Anterior cingulate cortex (tissue), 58 donors: ENCODE measurements around the gene CAPN10.
A peak's percentile ranks its signal among the peaks of the same experiment; 100 is the strongest.
"Not testable (repeated sequence)": the region's sequence is repeated elsewhere in the genome, so short reads cannot be mapped to it uniquely, and the experiment has no call there.

Experiments
- DNase-seq, 58 donors: peaks; one replicate each; lab custom pipeline; 2025; lab: John Stamatoyannopoulos, UW

CAPN10 gene

DNA sequence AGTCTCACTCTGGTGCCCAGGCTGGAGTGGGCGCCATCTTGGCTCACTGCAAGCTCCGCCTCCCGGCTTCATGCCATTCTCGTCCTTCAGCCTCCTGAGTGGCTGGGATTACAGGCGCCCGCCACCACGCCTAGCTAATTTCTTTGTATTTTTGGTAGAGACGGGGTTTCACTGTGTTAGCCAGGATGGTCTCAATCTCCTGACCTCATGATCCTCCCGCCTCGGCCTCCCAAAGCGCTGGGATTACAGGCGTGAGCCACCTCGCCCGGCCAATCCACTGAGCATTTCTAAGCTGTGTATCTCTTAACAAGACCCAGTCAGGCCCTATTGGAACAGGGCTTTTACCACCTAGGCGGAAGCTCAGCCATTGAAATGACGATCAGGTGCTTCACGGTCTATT lies 23.3 kb upstream of the CAPN10 start:
- DNase-seq = not testable (repeated sequence)

DNA sequence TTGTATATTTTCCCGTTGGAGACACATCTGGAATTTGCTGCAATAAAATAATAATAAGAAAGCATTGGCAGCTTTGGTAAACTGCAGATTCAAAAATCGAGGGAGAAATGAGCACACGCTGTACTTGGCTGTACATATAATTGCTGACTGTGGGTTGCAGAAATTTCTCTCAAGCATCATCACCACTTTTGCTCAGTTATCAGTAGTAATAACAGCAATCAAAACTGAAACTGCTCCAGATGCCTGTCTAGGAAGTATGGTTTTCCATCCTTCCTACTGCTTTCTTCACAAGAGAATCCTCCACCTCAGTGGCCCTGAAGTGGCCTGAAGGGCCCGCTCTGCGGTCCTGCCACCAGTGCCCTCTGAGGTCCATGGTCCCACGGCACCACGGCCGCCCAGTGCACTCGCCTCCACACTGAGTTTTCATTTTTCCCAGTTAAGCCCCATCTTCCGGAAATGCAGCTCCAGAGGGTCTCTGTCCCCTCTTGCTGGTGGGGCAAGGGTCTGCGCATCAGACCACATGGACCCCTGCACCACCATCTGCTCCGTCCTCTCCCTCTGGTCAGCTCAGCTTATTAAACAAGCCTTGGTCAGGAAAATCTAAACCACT lies 22.5 kb upstream of the CAPN10 start:
- DNase-seq = no peak

DNA sequence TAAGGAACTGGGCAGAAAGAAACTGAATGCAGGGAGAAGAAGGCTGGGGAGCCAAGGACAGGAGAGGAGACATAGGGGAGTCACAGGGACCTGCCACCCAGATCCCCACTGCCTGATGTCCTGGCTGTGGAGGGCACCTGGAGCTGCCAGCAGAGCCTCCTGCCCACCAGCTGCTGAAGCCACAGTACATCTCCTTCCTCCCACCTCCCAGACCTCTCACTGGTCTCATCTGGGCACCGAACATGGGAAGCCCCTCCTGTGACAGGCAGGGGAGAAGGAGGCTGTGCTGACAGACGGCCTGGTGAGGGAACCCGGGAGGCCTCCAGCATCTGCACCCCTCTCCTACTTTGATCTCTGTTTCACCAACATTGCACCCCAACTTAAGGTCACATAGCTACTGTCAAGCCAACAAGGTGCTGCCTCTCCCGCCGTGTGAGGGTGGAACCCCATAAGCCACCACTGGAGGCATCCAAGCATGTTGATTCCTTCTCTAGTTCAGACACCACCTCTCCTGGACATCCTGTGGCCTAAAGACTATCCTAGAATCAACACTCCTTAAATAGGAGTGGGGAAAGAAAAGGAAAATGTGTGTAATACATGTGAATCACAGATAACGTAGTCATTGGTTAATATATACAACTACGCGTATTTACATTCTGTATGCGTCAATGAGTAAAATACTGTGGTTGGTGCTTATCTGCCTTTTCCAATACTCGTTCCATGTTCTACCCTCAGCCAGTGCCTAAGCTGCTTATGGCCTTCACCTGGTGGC lies 21.8 kb upstream of the CAPN10 start:
- DNase-seq = no peak

DNA sequence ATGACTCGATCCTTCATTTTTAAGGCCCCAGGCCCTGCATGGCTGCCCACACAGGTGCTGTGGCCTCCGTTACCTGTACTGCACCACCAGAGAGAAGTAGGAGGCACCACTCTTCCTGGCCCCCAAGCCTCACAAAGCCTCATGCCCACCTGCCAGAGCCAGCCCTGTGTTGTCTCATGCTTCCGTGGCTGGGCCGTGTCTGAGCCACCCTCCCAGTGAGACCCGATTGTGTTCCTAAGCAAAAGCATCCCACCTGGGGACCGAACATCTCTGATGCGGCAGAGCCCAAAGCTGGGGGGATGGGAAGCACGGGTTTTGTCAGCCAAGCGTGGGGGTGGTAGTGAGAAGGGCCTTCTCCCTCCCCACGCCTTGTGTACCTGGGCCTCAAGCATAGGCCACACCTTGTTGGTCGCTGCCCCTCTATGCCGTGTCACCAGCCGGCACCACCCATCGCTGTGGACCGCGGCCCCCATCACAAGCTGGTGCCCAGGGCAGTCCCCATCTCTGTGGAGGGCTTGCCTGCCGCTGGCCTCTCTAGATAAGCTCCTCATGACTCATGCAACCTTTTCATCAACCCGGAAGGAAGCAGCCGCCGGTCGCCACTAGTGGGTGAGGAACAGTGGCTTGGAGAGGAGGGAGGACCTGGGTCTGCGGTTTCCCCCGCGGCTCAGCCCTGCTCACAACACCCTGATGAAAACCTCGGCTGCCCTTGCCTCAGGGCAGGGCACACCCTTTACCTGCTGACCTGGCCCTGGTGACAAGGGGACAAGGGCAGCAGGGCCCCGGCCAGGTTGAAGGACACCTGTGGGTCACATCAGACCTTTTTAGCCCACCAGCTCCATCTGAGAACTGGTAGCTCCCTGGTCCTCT lies 21.0 kb upstream of the CAPN10 start:
- peak in 6 of 58 donors; percentile 19 to 65 (median 37) for DNase-seq

DNA sequence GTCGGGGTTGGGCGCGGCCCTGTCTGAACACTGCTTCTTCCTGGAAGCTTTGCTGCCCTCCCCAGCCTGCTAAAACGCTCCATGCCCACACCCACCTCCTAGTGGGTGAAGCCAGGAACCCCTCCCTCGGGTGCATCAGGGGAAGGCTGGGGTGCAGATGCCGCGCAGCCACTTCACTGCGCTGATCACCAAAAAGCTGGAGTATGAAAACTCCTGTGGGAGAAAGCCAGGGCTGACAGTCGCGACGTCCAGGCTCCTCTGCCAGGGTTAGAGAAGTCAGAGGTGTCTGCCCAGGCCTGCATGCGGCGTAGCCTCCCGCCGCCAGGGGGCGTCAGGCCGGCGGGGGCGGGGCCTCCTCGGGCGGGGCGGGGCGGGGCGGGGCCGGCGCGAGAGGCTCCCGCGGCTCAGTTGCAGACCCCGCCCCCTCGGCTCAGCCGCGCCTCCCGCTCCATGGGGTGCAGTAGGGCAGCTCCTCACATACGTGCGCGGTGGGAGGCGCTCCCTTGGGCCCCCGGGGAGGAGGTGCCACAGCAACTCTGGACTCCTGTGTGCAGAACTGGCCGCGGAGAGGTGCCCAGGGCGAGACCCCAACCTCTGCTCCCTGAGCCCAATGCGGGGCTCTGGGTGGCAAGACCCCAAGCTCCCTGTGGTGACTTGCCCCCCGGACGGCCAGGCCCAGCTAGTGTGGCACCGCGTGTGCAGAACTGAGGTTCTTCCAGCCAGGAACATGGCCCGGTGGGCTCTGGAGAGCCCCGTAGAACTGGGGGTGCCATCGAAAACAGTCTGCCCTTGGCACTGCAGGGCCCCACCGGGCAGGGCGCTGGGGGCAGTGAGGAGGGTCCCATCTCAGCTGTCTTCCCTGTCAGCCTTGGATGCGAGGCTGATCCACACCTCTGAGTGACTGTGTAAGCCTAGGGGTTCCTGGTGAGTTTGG lies 20.1 kb upstream of the CAPN10 start:
- peak in 55 of 58 donors; percentile 27 to 89 (median 76) for DNase-seq

DNA sequence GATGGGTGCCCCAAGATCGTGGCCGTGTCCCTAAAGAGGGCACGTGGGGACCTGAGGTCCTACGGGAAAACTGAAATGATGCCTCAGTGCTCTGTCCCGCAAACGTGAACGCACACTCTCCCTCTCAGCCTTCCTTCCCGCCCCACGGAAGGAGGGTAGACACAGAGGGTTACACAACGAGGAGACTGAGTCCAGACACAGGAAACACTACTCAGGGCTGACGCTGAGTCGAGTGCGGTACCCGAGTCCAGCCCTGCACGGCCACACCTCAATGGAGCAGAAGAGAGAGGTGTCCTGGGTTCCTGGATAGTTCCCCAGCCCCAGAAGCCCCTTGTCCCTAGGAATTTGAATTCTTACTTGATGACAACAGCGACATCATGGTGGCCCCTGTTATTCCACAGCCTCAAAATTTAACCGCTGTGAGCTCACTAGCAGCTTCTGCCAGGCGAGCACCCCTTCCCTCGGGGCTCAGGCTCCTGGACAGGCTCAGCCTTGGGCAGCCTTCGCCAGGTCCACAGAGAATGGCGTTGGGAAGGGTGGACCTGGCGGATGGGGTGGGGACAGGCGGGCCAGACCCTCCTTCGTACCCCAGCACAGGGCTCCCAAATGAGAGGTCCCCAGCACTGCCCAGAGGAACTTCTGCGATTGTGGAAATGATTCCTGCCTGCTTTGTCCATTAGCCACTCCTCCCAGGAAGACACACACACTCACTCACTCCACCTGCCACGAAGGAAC lies 19.2 kb upstream of the CAPN10 start:
- peak in 1 of 58 donors; percentile 32 for DNase-seq

DNA sequence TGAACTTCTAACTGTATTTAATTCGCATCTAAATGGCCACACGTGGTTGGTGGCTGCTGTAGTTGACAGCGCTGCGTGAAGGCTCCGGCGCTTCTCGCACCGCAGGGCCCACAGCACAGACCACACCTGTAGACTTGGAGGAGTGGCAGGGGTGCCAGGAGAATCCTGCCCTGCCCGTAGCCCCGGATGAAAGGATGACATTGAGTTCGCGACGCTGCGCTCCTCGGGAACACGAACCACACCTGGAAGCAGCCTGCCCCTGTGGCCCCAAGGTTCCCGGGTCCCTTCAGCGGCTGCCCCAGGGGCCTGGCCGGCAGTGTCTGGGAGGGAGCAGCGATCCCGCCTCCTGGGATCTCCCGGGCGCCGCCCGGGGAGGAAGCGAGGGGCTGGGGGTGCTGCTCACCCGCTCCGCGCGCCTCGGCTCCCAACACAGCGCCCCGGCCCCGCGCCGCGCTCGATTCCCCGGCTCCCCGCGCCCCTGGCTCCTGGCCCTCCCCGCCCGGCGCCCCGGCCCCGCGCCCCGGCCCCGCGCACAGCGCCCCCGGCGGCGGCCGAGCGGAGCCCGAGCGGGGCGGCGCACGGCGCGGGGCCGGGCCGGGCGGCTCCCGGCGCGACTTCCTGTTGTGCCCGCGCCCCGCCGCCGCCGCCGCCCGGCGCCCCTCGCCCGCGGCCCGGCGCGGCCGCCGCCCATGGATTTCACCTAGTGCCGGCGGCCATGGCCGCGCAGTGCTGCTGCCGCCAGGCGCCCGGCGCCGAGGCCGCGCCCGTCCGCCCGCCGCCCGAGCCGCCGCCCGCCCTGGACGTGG lies 18.5 kb upstream of the CAPN10 start, which contains the start of gene RNPEPL1:
Gene RNPEPL1 (plus strand): TSS at position 613 of the 806 bp plus-strand sequence. CDS start 103 bp downstream, at position 716.
- DNase-seq = peak in 5 of 58 donors; percentile 19 to 60 (median 40)

DNA sequence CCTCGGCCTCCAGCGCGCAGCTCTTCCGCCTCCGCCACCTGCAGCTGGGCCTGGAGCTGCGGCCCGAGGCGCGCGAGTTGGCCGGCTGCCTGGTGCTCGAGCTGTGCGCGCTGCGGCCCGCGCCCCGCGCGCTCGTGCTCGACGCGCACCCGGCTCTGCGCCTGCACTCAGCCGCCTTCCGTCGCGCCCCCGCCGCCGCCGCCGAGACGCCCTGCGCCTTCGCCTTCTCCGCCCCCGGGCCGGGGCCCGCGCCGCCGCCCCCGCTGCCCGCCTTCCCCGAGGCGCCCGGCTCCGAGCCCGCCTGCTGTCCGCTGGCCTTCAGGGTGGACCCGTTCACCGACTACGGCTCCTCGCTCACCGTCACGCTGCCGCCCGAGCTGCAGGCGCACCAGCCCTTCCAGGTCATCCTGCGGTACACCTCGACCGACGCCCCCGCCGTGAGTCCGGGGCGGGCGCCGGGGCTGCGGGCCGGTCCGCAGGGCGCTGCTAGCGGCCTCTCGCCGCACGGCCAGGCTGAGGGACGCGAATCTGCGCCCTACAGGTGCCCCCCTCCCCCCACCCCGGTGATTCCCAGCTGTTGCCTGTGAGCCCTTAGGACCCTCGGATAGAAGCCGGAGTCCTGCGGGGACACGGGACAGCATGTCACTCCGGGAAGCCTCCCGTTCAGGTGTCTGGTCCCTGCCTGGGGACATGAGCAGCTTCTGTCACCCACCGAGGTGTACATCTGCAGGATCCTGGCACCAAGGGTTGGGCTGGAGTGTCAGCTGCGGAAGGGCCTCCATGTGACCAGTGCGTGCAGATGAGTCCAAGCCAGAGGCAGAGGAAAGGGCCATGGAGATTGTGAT lies 17.6 kb upstream of the CAPN10 start:
- peak in 41 of 58 donors; percentile 18 to 73 (median 54) for DNase-seq

DNA sequence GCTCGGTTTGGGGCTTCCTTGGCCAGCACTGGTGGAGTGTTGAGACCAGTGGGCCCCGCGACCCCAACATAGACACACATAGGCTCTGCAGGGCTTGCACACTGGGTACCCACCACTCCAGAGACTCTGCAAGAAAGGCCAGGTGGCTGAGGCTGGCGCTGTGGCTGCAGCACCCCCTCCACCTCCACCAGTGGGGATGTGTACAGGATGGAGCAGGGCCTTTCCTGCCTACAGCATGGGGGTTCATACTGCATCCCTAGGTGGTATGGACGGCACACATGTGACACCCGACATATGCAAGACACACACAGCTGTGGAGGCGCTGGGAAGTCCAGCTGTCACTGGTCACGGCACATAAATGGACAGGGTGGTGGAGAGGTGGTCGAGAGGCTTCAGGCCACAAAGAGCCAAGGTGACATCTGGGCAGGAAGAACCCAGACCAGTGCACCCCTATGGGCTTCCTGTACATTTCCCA lies 17.0 kb upstream of the CAPN10 start:
- DNase-seq = no peak

DNA sequence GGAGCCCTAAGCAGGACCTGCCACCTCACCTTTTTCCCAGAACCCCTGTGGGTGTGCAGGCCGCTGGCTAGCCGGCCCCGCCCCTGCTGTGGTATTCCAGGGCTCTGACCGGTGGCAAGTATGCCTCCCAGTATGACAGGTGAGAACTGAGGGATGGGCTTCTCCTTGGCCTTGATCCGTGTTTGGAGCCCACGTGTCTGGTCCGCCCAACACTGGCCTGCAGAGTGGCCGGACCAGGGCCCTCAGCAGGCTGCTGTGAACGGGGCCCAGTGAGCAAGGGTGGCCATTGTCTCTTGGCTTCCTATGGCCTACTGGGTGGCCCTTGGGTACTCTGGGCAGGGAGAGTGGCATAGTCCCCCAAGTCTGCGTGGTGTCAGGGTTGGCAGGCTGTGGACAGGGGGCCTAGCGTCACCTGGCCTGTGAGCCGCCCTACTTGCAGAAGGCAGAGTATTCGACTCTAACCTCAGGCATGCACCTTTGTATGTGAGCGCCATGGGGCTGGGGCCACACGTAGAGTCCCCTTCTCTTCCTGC lies 16.5 kb upstream of the CAPN10 start:
- no peak for DNase-seq

DNA sequence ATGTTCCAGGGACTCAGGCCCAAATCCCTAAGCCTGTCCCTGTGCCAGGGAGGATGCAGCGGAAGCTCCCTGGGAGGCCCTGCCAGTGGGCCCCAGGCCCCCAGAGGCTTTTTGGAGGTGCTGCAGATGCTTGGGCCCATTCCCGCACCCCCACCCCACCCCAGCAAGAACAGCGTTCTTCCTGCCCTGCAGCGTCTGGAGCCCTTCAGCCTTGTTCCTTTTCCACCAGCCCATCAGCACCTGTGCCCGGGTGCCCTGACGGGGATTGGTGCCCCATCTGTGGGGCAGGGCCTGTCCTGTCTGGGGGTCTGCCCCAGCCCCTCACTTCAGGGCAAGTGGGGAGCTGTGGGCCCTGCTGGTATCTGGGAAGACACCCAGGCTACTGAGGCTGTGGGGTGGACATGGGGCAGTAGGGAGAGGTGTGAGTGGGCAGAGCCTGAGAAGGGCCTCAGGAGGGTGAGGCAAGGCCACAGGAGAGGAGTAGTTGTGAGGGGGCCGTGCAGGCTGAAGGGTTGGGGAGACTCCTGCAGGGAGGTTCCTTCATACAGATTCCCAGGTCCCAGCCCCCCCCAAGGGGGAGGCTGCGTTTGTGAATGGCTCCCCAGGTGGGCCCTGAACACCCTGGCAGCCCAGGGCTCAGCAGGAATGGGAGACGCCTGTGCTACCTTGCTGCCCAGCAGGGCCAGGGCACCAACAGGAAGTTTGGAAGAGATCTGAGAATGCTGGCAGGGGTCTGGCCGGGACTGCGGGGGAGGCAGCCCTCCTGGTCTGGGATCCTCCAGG lies 15.8 kb upstream of the CAPN10 start:
- no peak for DNase-seq

DNA sequence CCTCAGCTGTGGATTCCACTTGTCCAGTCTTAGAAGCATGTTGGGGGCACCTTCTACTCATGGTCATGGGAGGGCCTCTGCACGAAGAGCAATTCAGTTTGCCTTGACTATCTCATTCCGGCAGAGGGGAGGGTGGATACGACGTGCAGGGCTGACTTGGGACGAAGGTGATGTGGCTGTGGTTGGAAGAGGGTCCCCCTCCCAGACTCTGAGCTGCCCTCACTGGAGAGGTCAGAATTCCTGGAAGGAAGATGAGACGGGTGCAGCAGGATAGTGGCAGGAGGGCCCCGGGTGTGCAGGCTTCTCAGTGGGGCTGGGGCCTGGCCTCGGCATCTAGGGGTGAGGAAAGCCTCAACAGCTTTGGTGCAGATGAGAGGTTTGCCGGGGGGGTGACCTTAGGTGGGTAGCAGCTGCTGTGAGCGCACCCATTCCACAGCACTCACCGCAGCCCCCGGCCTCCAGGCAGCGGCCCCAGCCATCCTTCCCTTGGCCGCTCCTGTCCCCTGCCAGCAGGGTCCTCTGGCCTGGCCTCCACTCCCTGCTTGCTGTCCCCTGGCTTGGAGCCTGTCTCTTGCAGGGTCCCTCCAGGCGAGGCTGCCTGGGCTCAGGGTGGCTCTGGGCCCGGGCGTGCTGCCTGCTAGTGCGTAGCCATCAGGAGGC lies 15.1 kb upstream of the CAPN10 start:
- no peak for DNase-seq

DNA sequence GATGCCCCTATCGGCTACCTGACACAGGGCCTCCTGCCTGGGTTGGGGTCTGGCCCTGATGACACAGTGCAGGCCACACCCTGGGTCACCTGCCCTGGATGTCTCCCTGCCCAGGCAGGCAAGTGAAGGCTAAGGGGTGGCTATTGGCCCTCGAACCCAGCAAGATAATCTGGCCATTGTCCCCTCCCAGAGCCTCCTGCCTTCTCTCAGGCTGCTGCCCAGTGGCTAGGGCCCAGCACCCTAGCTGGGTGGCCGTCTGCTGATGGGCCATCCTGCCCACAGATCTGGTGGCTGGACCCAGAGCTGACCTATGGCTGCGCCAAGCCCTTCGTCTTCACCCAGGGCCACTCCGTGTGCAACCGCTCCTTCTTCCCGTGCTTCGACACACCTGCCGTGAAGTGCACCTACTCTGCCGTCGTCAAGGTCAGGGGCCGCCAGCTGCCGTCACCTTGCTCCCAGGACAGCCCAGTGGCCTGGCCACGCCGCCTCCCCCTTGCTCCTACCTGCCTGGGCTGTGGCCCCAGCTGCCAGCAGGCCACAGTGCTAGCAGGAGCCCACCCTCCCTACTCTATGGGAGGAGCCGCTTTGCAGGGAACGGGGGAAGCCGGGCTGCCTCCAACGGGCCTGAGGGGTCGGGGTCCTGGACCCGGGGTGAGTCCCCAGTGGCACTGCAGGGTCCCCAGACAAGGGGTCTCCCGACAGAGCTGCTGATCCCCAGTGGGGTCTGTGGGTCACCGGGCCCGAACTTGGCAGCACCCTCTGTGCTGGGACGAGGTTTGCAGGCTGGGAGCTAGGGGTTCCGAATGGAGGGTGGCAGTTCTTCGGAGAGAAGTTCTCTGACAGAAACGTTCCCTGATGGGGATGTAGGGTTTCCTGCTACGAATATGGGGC lies 14.1 kb upstream of the CAPN10 start:
- no peak for DNase-seq

DNA sequence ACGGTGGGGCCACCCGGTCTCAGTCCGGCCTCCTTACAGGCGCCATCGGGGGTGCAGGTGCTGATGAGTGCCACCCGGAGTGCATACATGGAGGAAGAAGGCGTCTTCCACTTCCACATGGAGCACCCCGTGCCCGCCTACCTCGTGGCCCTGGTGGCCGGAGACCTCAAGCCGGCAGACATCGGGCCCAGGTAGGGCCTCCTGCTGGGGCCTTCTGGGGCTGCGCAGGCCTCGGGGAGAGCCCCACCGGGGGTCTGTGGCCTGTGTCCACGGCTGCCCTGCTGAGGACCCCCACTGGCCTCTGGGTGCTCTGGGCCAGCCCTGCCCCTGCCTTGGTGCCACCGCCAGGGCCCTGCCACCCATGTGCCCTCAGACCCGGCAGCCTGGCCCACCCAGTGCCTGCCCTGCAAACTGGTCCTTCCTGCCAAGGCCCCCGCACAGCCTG lies 13.4 kb upstream of the CAPN10 start:
- no peak for DNase-seq
